ENCODE results near the gene ZIM2. TPM values are rescaled to one million over a fixed set of nuclear protein-coding genes. Genes with fewer than 3 reads are reported as not detected.

Gene ZIM2
- total and polyA plus RNA-seq, 8 donors, result 0.19 to 4.1 (median 3.3) TPM; not detected in 5

DNA sequence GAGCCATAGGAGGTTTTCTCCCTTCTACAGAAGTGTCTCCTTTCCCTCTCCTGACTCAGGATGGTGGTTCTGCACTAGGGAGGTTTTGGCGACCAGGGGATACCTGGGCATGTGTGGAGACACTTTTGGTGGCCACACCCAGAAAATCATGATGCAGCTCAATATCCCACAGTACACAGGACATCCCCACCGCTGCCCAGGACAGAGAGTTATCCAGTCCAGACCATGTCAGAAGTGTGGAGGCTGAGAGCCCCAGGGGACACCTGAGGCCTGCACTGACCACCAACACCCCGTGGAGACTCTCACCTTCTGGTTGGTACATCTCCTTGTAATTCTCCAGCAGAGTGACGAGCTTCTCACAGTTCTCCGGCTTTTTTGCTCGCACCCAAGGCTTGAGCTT, 16.6 kb downstream of the ZIM2 start:
- 82 to 94% (median 91%) methylated on average over 6 of the region's 6 CpGs for WGBS, 5 donors

DNA sequence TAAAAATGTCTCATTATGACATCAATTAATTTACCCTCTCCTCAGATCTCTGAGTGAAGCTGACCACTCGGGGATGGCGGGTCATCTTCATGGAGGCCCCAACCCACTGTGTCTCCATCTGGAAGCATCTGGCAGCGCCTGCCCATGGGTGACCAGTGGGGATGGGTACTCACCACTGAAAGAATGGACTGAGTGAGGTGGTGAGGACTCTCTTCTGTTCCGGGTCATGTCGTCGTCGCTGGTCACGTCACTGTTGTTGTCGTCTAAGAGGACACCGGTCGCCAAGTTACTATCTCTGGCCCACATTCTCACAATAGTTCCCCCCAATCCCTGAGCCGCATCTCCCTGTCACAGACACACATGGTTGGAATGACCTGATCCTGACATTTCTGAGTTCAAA, 17.1 kb downstream of the ZIM2 start:
- intact Hi-C loops (cut with DNase I; ENCODE audit: low total_unique reads), result no loop called here
- H3K27ac ChIP-seq, result no peak overlapping the region
- H3K27me3 ChIP-seq, result no peaks in the 10 kb centered on the region
- 86 to 95% (median 92%) methylated on average over 7 to 12 of the region's 12 CpGs for WGBS, 5 donors
- peaks cover 0 to 60% (median 18%) of the 10 kb centered on the region in 4 donors for H3K36me3 ChIP-seq
- H3K9me3 ChIP-seq, result peaks cover 0 to 42% (median 18%) of the 10 kb centered on the region in 4 donors
- no peaks in the 10 kb centered on the region for H3K4me1 ChIP-seq
- no peak for TF ChIP-seq EP300 (IDR thresholded peaks at IDR 0.05)
- TF ChIP-seq POLR2AphosphoS5 (IDR thresholded peaks at IDR 0.05), result no peak
- no peak for TF ChIP-seq CTCF (IDR thresholded peaks at IDR 0.05)
- no peak for TF ChIP-seq POLR2A (IDR thresholded peaks at IDR 0.05)
- no peak for DNase-seq
- H3K4me3 ChIP-seq, result no peak overlapping the region

More for the DNA sequence above, 16.6 kb downstream of the ZIM2 start:
- H3K4me1 ChIP-seq, result no peaks in the 10 kb centered on the region
- intact Hi-C loops (cut with DNase I; ENCODE audit: low total_unique reads), result no loop called here
- H3K36me3 ChIP-seq, result peaks cover 0 to 54% (median 18%) of the 10 kb centered on the region in 4 donors
- no peak for DNase-seq
- no peak overlapping the region for H3K4me3 ChIP-seq
- H3K9me3 ChIP-seq, result peaks cover 0 to 43% (median 19%) of the 10 kb centered on the region in 4 donors
- no peak overlapping the region for H3K27ac ChIP-seq
- no peak for TF ChIP-seq CTCF (IDR thresholded peaks at IDR 0.05)
- TF ChIP-seq POLR2A (IDR thresholded peaks at IDR 0.05), result no peak
- no peak for TF ChIP-seq POLR2AphosphoS5 (IDR thresholded peaks at IDR 0.05)
- H3K27me3 ChIP-seq, result no peaks in the 10 kb centered on the region

DNA sequence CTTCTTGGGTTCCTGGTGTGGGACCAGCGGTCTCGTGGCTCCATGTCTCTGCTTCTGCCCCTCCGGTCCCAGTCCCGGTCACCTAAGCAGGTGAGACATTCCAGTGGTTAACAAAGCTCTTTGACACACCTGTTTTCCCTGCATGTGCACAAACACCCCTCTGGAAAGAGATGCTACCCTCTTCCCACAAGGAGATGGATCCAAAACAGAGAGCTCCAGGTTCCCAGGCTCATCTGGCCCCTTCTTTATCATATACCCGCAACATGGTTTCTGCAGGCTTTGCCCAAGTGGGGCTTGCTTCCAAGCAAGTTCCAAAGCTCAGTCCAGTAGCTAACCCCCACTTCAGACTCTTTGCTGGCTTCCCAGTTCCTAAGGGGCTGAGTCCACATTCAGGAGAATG, 17.8 kb downstream of the ZIM2 start:
- TF ChIP-seq EP300 (IDR thresholded peaks at IDR 0.05) (no peak), POLR2AphosphoS5 (IDR thresholded peaks at IDR 0.05) (no peak), CTCF (IDR thresholded peaks at IDR 0.05) (no peak), POLR2A (IDR thresholded peaks at IDR 0.05) (no peak)
- 81 to 95% (median 93%) methylated on average over 5 of the region's 5 CpGs for WGBS, 5 donors
- peaks cover 0 to 66% (median 21%) of the 10 kb centered on the region in 4 donors for H3K36me3 ChIP-seq
- H3K27ac ChIP-seq, result no peak overlapping the region
- no peaks in the 10 kb centered on the region for H3K4me1 ChIP-seq
- no peaks in the 10 kb centered on the region for H3K27me3 ChIP-seq
- no peak for DNase-seq
- no peak overlapping the region for H3K4me3 ChIP-seq
- intact Hi-C loops (cut with DNase I; ENCODE audit: low total_unique reads), result no loop called here
- peaks cover 0 to 47% (median 18%) of the 10 kb centered on the region in 4 donors for H3K9me3 ChIP-seq

GRCh38 chr19:56821675-56822074, 18.9 kb downstream of the ZIM2 start:
- no peak for DNase-seq
- H3K4me3 ChIP-seq, result no peak overlapping the region
- WGBS, 5 donors, result 66 to 84% (median 78%) methylated on average over 6 of the region's 6 CpGs

More at GRCh38 chr19:56821675-56822074, 18.9 kb downstream of the ZIM2 start:
- Histone ChIP-seq H3K9me3 (peaks cover 0 to 56% (median 21%) of the 10 kb centered on the region in 4 donors), H3K36me3 (peaks cover 0 to 77% (median 28%) of the 10 kb centered on the region in 4 donors), H3K27ac (no peak overlapping the region), H3K27me3 (no peaks in the 10 kb centered on the region), H3K4me1 (no peaks in the 10 kb centered on the region)
- TF ChIP-seq EP300 (IDR thresholded peaks at IDR 0.05) (no peak), POLR2AphosphoS5 (IDR thresholded peaks at IDR 0.05) (no peak), POLR2A (IDR thresholded peaks at IDR 0.05) (no peak), CTCF (IDR thresholded peaks at IDR 0.05) (no peak)
- intact Hi-C loops (cut with DNase I; ENCODE audit: low total_unique reads), result no loop called here
